Measurements from ENCODE around the gene DNLZ.

DNLZ gene

GRCh38 chr9:136314944-136315343 lies 48.6 kb downstream of the DNLZ start:
- DNase-seq = no peak

- no peak for DNase-seq
These were observed 49.5 kb downstream of the DNLZ start for GRCh38 chr9:136314056-136314416.

DNA sequence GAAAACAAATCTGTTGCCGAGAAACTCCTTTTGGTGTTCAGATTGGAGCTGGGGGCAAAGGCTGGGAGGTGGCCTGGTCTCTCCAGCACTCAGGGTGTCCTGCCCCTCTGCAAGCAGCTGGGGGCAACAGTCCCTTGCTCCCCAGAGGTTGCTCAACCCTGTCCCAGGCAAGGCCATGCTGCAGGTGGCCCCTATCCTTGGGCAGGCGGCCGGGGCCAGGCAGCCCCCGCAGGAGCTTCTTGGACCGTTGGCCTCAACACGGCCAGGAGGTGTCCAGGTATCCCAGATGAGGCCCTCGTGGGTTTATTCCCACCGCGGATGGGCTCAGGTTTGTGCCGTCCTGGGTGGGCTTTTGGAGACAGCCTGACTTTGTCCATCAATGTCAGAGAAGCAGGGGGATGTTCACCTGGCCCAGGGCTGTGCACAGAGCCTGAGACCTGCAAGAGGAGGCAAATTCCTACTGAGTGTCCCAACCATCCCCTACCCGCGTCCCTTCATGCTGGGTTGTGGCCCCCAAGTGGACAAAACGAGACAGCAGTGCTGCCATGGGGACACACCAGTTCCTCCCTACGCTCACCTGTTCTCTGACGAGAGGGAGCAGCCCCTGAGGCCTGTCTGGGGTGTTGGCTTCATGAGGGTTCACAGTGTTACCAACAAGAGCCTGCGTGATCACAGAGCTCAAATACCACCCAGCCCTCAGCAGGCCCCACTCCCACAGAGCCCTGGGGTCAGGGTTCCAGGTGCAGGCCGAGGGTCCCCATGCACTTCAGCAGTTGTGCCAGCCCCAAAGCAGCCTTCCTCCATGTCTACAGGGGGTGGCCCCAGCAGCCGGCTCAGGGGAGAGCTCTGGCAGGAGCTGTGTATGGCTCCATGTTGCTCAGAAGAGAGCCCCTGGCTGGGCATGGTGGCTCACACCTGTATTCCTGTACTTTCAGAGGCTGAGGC lies 50.2 kb downstream of the DNLZ start:
- no peak for DNase-seq

GRCh38 chr9:136312436-136312835 lies 51.1 kb downstream of the DNLZ start:
- DNase-seq = peak; percentile 47

DNA sequence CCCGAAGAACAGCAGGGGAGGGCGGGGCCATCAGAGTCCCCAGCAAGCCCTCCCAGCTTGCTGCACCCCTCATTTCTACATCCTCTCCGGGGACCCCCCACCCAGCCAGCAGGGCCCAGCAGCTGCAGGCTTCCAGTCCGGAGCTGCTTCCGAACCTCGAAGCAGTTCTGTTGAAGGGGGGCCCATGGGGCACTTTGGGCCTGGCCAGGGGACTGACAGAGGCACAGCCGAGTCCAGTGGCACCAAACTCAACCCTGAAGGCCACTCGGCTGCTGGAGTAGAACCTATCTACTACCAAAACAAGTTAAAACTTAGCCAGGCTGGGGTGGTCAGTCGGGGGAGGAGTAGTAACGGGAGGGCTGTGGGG lies 51.6 kb downstream of the DNLZ start:
- DNase-seq = no peak

DNA sequence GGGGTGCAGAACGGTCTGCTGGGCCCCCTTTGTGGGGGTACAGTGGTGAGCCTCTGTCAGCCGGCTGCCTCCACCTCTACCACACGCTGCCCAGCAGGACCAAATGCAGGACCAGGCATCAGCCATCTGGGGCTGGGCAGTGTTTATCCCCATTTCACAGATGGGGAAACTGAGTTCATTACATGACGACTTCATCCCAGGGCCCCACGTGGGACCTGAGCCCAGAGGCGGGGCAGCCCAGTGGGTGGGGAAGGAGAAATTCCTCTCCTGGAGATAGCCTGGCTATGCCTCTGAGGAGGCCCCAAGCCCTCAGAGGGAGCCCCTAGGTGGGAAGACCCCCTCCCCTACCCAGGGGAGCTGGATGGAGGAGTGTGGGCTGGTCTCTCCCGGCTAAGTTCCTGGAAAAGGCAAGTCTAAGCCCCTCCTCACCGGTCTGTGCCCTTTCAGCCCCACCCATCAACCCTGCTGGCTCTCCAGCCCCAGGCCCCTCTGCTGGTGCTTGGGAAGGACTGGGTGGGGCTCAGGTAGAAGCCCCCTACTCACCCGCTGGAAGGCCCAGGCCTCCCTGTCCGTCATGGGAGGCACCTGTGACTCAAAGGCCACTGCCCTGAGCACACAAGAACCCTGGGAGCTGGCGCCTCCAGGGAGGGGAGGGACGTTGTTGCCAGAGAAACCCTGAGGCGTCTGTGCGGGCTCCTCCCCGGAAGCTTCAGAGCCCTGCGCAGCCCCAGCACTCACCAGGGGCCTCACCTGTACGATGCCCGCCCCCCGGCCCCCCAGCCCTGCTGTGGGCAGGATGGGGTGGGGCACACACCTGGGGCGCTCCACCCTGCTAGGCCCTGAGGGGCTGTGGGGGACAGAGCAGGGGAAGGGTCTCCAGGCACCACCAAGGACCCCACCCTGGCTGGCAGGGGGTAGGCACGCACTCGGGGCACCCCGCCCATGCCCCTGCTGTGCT lies 52.2 kb downstream of the DNLZ start:
- peak; percentile 16 for DNase-seq

DNA sequence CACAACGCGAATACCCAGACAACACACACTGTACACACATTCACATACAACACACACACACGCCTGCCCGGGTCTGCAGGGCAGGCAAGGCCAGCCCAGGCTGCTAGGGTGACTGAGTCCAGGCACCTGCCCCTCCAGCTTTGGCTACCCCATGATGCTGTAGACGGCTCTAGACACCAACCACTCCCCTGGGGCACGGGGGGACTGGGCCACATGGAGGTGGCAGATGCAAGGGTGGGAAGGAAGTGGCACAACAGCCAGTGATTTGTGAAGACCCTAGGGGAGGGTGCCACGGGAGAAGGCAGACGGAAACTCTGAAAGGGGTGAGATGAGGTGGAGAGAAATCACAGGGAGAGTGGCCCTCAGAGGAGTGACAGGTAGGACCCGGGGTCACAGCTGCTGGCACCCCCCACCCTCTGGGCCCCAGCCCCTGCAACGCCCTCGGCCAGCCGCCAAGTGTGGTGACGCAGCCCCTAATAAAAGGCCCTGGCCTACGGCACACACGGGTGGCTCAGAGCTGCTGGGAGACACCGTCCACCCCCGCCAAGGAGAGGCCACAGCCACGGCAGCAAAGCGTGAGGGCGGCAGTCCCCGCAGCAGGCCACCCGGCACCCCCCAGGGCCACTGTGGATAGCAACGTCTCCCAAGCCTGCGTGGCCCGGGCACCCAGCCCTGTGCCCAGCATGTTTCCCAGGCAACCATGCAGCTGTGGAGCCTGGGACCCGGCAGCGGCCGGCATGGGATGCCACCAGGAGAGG lies 53.1 kb downstream of the DNLZ start:
- no peak for DNase-seq

- DNase-seq = no peak
These were observed 53.7 kb downstream of the DNLZ start for GRCh38 chr9:136309806-136310220.
